Spinal cord (tissue), 10 donors: Measurements from ENCODE around the gene GNPDA1. TPM values are rescaled to one million over a fixed set of nuclear protein-coding genes. Genes with fewer than 3 reads are reported as not detected.

ENCODE experiments used
- DNase-seq, 6 donors: peaks; one replicate each; pipeline versions ENCODE4 v3.0.0 to v3.0.0-alpha.2; 2013 to 2015; ENCODE audit warnings: low spot score in 6 of 6, low read depth in 4 of 6
- H3K27ac ChIP-seq: one replicate; pipeline ENCODE4 v1.5.1; 2013; ENCODE audit warnings: low read depth, low read length, control low read depth
- H3K27me3 ChIP-seq: one replicate; pipeline ENCODE4 v1.6.1; 2013; ENCODE audit warnings: low read length; ENCODE audit not compliant: control insufficient read depth, insufficient read depth
- H3K36me3 ChIP-seq: one replicate; pipeline ENCODE4 v1.6.1; 2013; ENCODE audit warnings: low read length; ENCODE audit not compliant: control insufficient read depth, insufficient read depth
- H3K4me1 ChIP-seq: one replicate; pipeline ENCODE4 v1.6.1; 2013; ENCODE audit warnings: low read length; ENCODE audit not compliant: control insufficient read depth, insufficient read depth
- H3K4me3 ChIP-seq: one replicate; pipeline ENCODE4 v1.5.1; 2013; ENCODE audit warnings: low read depth, low read length, control low read depth
- H3K9me3 ChIP-seq: one replicate; pipeline ENCODE4 v1.6.1; 2013; ENCODE audit warnings: low read length; ENCODE audit not compliant: control insufficient read depth, insufficient read depth
- WGBS: methylation state at CpG from one replicate; pipeline ENCODE4 v1.1.5; 2013; ENCODE audit warnings: missing lambda C conversion rate; ENCODE audit not compliant: insufficient coverage; 5-methylcytosine and 5-hydroxymethylcytosine counted together
- polyA plus RNA-seq, 2 donors: library from polyadenylated mRNA; unstranded; fragments of 120-200 nt; gene quantifications; one replicate each; pipeline ENCODE4 v1.2.1, GENCODE V29; 2013; ENCODE audit not compliant: insufficient read length in 2 of 2
- total RNA-seq, 2 donors: library from RNA; depleted of rRNA in 1 of 2; stranded (reverse); fragments of 120-200 nt in 1 of 2; fragments of >200 nt in 1 of 2; gene quantifications; one replicate each; pipeline versions ENCODE4 v1.2.3 to v1.2.4, GENCODE V29; 2013 to 2014
- donor health status: healthy.

The GNPDA1 gene
- total and polyA plus RNA-seq, 4 donors = 26.8 to 45.0 (median 37.7) TPM

- no peak for DNase-seq
Measured at GRCh38 chr5:142013734-142014521, 1.1 kb upstream of the GNPDA1 start.

GRCh38 chr5:142012186-142012785, 541 bp downstream of the GNPDA1 start:
- DNase-seq = peak in 3 of 6 donors; percentile 10 to 59 (median 54)
- H3K27me3 ChIP-seq = no peaks in the 10 kb centered on the region
- peaks cover 5% of the 10 kb centered on the region for H3K36me3 ChIP-seq
- WGBS = 6% methylated on average over 8 of the region's 18 CpGs
- peaks cover 15% of the 10 kb centered on the region for H3K4me1 ChIP-seq
- peak overlapping the region; percentile 73 for H3K4me3 ChIP-seq
- no peaks in the 10 kb centered on the region for H3K9me3 ChIP-seq
- H3K27ac ChIP-seq = peak overlapping the region; percentile 2

More at GRCh38 chr5:142013734-142014521, 1.1 kb upstream of the GNPDA1 start:
- Histone ChIP-seq H3K27me3 (no peaks in the 10 kb centered on the region), H3K4me3 (no peak overlapping the region), H3K36me3 (peaks cover 4% of the 10 kb centered on the region), H3K27ac (no peak overlapping the region), H3K4me1 (peaks cover 15% of the 10 kb centered on the region), H3K9me3 (no peaks in the 10 kb centered on the region)
- 90% methylated on average over 15 of the region's 16 CpGs for WGBS

- Histone ChIP-seq H3K27me3 (no peaks in the 10 kb centered on the region), H3K4me3 (no peak overlapping the region), H3K36me3 (peaks cover 6% of the 10 kb centered on the region), H3K4me1 (peaks cover 15% of the 10 kb centered on the region), H3K27ac (no peak overlapping the region), H3K9me3 (no peaks in the 10 kb centered on the region)
- DNase-seq = no peak
- WGBS = 96% methylated on average over 4 of the region's 9 CpGs
Measured at GRCh38 chr5:142011572-142012185, 1.1 kb downstream of the GNPDA1 start.

- H3K4me3 ChIP-seq = no peak overlapping the region
- peaks cover 18% of the 10 kb centered on the region for H3K36me3 ChIP-seq
- no peak overlapping the region for H3K27ac ChIP-seq
- 80% methylated on average over 3 of the region's 4 CpGs for WGBS
- no peaks in the 10 kb centered on the region for H3K9me3 ChIP-seq
- no peak for DNase-seq
- H3K4me1 ChIP-seq = peaks cover 15% of the 10 kb centered on the region
- no peaks in the 10 kb centered on the region for H3K27me3 ChIP-seq
Measured at GRCh38 chr5:142009886-142010285, 2.9 kb downstream of the GNPDA1 start.

GRCh38 chr5:142008813-142009212, 4.0 kb downstream of the GNPDA1 start:
- Histone ChIP-seq H3K9me3 (no peaks in the 10 kb centered on the region), H3K4me1 (peaks cover 15% of the 10 kb centered on the region), H3K4me3 (no peak overlapping the region), H3K27ac (no peak overlapping the region), H3K27me3 (no peaks in the 10 kb centered on the region), H3K36me3 (peaks cover 23% of the 10 kb centered on the region)
- no peak for DNase-seq

GRCh38 chr5:142007237-142007544, 5.6 kb downstream of the GNPDA1 start:
- no peak for DNase-seq
- H3K27ac ChIP-seq = no peak overlapping the region
- H3K4me1 ChIP-seq = peaks cover 7% of the 10 kb centered on the region
- no peak overlapping the region for H3K4me3 ChIP-seq
- no peaks in the 10 kb centered on the region for H3K9me3 ChIP-seq
- no peaks in the 10 kb centered on the region for H3K27me3 ChIP-seq
- peaks cover 31% of the 10 kb centered on the region for H3K36me3 ChIP-seq
- no CpG with 5 or more reads among the region's 1 CpG for WGBS

- Histone ChIP-seq H3K4me1 (peaks cover 1% of the 10 kb centered on the region), H3K36me3 (peaks cover 31% of the 10 kb centered on the region), H3K9me3 (no peaks in the 10 kb centered on the region), H3K27me3 (no peaks in the 10 kb centered on the region), H3K4me3 (no peak overlapping the region), H3K27ac (no peak overlapping the region)
- WGBS = 64% methylated on average over 1 of the region's 3 CpGs
- no peak for DNase-seq
Measured at GRCh38 chr5:142006363-142007236, 6.2 kb downstream of the GNPDA1 start.

GRCh38 chr5:142003266-142003800, 9.5 kb downstream of the GNPDA1 start:
- DNase-seq = no peak
- H3K4me3 ChIP-seq = no peak overlapping the region
- no peak overlapping the region for H3K27ac ChIP-seq
- 94% methylated on average over 2 of the region's 2 CpGs for WGBS
- H3K4me1 ChIP-seq = no peaks in the 10 kb centered on the region
- peaks cover 32% of the 10 kb centered on the region for H3K36me3 ChIP-seq
- H3K27me3 ChIP-seq = no peaks in the 10 kb centered on the region
- no peaks in the 10 kb centered on the region for H3K9me3 ChIP-seq
